Mucosa of descending colon (tissue), 3 donors: ENCODE results near the gene TNFSF9. TPM values are rescaled to one million over a fixed set of nuclear protein-coding genes. Genes with fewer than 3 reads are reported as not detected.

Experiments
- ATAC-seq: fragments of 200-7000 bp; cut with Tn5 transposase; one replicate; pipeline ENCODE4 v1.9.1; 2020; ENCODE audit warnings: mild to moderate bottlenecking, moderate library complexity
- DNase-seq, 3 donors: peaks; one replicate each; pipeline ENCODE4 v3.0.0-alpha.2; 2020
- H3K36me3 ChIP-seq: fragments of 200-600 bp; one replicate; pipeline ENCODE4 v1.8.0; 2021; ENCODE audit warnings: low read depth, mild to moderate bottlenecking
- H3K4me1 ChIP-seq: fragments of 200-600 bp; one replicate; pipeline ENCODE4 v1.8.0; 2021; ENCODE audit warnings: low read depth, mild to moderate bottlenecking
- H3K4me3 ChIP-seq: fragments of 200-600 bp; one replicate; pipeline ENCODE4 v1.8.0; 2021; ENCODE audit warnings: mild to moderate bottlenecking
- H3K9me3 ChIP-seq: fragments of 200-600 bp; one replicate; pipeline ENCODE4 v1.8.0; 2021; ENCODE audit warnings: mild to moderate bottlenecking
- intact Hi-C, 2 donors: fragments of 100-400 bp; cut with DNase I in 1 of 2; cut with micrococcal nuclease in 1 of 2; formaldehyde crosslinking; loops; one replicate each; pipeline versions ENCODE4 v1.11.0 to v1.11.1; 2022; cut with DNase I, micrococcal nuclease
- total RNA-seq, 3 donors: library from RNA; stranded (reverse); fragmentation: NEBNext Ultra II Directional in 2 of 3; extraction: Animal tissue kit (Norgen Biotek cat#: 25700) in 2 of 3; gene quantifications; one replicate each; pipeline versions ENCODE4 v1.2.1 to v1.2.4, GENCODE V29; 2021 to 2023
- TF ChIP-seq, protein P1 (sequence below): fragments of 200-600 bp; IDR thresholded peaks from one replicate; pipeline ENCODE4 v1.8.0; 2022; ENCODE audit warnings: antibody characterized with exemption, mild to moderate bottlenecking
- donor health status: DM: no; HTN: no; CAD: no; lungs with moderate emphysema.
- donor health status: DM: no; HTN: no; CAD: no.
- donor health status: DM: no; HTN: yes; CAD: no.

Gene TNFSF9
- total RNA-seq, 3 donors from 2014 or later, result 0.58 to 1.2 (median 1.0) TPM

DNA sequence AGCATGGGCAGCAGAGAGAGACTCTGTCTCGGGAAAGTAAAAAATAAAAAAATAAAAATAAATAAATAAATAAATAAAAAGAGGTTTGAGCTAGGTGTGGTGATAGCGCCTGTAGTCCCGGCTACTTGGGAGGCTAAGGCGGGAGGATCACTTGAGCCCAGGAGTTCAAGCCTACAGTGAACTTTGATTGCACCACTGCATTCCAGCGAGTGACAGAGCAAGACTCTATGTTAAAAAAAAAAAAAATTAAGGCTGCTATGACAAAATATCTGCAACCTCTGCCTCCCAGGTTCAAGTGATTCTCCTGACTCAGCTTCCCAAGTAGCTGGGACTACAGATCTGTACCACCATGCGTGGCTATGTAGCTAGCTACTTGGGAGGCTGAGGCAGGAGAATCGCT lies 46.0 kb upstream of the TNFSF9 start:
- H3K9me3 ChIP-seq, result no peaks in the 10 kb centered on the region
- intact Hi-C loops, result no loop called here
- TF ChIP-seq, protein P1, sequence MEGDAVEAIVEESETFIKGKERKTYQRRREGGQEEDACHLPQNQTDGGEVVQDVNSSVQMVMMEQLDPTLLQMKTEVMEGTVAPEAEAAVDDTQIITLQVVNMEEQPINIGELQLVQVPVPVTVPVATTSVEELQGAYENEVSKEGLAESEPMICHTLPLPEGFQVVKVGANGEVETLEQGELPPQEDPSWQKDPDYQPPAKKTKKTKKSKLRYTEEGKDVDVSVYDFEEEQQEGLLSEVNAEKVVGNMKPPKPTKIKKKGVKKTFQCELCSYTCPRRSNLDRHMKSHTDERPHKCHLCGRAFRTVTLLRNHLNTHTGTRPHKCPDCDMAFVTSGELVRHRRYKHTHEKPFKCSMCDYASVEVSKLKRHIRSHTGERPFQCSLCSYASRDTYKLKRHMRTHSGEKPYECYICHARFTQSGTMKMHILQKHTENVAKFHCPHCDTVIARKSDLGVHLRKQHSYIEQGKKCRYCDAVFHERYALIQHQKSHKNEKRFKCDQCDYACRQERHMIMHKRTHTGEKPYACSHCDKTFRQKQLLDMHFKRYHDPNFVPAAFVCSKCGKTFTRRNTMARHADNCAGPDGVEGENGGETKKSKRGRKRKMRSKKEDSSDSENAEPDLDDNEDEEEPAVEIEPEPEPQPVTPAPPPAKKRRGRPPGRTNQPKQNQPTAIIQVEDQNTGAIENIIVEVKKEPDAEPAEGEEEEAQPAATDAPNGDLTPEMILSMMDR, result no peak
- H3K36me3 ChIP-seq, result no peaks in the 10 kb centered on the region
- H3K4me3 ChIP-seq, result no peak overlapping the region
- no peaks in the 10 kb centered on the region for H3K4me1 ChIP-seq
- DNase-seq (no peak), ATAC-seq (no peak)

DNA sequence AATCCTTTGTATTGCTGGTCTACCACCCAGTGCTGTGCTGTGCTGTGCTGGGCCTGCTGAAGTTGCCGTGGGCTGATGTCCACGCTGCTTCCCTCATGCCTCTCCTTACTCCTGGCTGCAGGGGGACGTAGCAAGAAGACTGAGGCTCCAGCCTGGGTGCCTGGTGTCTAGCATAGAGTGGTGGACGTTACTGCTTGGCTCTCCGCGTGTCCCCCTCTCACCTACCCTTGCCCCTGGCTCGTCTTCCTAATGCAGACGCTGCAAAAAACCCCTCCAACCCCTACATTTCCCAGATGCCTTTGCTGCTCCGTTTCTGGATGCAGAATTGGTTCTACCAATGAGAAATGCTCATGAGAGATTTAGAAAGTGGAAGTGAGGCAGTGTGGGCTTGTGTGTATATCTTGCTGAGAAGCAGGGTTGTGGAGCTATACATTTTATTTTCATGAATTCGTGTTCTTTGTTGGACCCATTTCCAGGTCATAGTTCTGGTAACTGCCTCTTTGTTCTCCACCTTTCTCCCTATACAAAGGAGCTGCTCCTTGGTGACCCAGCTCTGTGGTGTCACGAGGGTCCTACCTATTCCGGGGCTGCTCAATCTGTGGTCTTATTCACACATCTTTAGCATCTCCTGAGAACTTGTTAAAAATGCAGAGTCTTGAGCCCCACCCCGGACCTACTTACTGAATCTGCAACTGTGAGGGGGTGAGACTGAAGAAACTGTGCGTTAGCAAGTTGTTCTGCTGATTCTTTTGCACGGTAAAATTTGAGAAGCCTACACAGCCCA lies 41.4 kb upstream of the TNFSF9 start:
- no peaks in the 10 kb centered on the region for H3K36me3 ChIP-seq
- ATAC-seq (peak; percentile 38), DNase-seq (no peak)
- TF ChIP-seq, protein P1, result no peak
- H3K4me3 ChIP-seq, result no peak overlapping the region
- no peaks in the 10 kb centered on the region for H3K9me3 ChIP-seq
- intact Hi-C loops, result no loop called here
- no peaks in the 10 kb centered on the region for H3K4me1 ChIP-seq

DNA sequence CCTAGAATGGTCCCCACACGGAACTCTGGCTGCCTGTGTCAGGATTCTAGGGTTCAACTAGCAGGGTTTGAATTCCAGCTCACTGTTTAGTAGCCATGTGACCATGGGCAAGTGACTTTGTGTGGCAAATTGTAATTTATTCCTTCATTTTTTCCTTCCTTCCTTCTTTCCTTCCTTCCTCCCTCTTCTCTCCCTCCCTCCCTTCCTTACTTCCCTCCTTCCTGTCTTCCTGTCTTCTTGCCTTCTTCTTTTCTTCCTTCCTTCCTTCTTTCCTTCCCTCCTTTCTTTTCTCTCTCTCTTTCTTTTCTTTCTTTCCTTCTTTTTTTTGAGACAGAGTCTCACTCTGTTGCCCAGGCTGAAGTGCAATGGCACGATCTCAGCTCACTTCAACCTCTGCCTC lies 40.7 kb upstream of the TNFSF9 start:
- DNase-seq, result no peak
- TF ChIP-seq, protein P1, result no peak
- no peak overlapping the region for H3K4me3 ChIP-seq
- no peaks in the 10 kb centered on the region for H3K36me3 ChIP-seq
- no peaks in the 10 kb centered on the region for H3K4me1 ChIP-seq
- intact Hi-C loops, result no loop called here
- H3K9me3 ChIP-seq, result no peaks in the 10 kb centered on the region
- ATAC-seq, result no peak

DNA sequence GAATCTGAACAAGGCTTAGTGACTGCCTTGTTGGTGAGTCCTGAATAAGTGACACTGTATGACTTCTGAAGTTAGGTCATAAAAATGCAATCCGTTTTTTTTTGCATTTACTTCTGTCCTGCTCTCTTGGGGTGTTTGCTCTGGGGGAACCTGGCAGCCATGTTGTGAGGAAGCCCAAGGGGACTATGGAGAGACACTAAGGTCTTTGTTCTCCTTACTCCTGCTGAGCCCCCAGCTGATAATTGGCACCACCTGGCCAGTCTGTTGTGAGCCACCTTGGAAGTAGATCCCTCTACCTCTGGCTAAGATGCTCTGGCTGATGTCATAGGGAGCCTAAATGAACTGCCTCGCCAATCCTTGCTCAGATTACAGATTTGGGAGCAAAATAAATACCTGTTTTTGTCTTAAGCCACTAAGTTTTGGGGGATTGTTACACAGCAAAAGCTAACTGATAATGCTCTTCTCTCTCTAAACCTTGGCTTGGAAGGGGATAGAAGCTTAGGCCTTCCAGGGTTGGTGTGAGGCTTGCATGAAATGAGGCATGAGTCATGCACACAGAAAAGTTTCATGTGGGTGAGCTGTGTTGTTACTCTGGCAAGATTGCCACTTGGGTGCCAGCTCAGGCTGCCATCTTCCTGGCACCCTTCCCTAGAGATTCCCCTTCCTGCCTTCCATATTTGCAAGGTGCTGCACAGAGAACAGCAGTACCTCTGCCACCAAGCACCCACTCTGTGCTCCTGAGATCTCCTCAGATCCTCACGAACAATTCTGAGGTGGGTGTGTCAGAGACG lies 38.8 kb upstream of the TNFSF9 start:
- Histone ChIP-seq H3K9me3 (no peaks in the 10 kb centered on the region), H3K36me3 (no peaks in the 10 kb centered on the region), H3K4me3 (no peak overlapping the region), H3K4me1 (no peaks in the 10 kb centered on the region)
- DNase-seq, result no peak
- intact Hi-C loops, result no loop called here
- TF ChIP-seq, protein P1, result no peak
- no peak for ATAC-seq

DNA sequence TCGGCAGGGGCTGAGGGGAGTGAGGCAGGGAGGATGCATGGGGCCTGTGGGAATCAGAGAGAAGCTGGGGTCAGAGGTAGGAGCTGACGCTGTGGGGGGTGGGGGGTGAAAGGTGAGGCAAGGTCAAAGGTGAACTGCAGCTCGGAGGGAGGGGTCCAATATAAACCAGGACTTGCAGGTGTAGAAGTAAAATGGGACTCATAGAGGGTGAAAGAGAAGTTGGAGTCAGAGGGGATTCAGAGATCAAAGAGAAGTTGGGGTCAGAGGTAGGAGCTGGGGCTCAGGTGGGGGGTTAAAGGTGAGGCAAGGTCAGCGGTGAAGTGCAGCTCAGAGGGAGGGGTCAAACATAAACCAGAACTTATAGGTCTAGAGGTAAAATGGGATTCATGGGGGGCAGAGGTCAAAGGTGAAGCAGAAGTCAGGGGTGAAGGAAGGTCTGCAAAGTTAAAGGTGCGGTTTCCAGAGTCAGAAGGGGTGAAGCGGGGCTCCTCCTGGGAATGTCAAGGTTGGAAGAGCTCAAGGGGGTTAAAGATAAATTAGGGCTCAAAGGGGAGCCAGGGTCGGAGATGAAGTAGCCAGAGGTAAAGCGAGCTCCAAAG lies 36.3 kb upstream of the TNFSF9 start:
- DNase-seq (no peak), ATAC-seq (no peak)
- TF ChIP-seq, protein P1, result no peak
- no peaks in the 10 kb centered on the region for H3K9me3 ChIP-seq
- H3K4me1 ChIP-seq, result no peaks in the 10 kb centered on the region
- H3K4me3 ChIP-seq, result no peak overlapping the region
- H3K36me3 ChIP-seq, result no peaks in the 10 kb centered on the region
- intact Hi-C loops, result no loop called here
